Mesenchymal stem cell (in vitro differentiated cells and primary cell): ENCODE measurements around the gene OSBPL9.
"Not testable (repeated sequence)": the region's sequence is repeated elsewhere in the genome, so short reads cannot be mapped to it uniquely, and the experiment has no call there.

Experiments used
- DNase-seq: peaks from one replicate; pipeline ENCODE4 v3.0.0-alpha.2; 2013
- H2AFZ ChIP-seq: one replicate; pipeline ENCODE4 v1.6.1; 2013; ENCODE audit warnings: low read depth, mild to moderate bottlenecking, control low read depth, inconsistent platforms, low read length, moderate library complexity
- H2AK5ac ChIP-seq: 2 replicates; pipeline ENCODE4 v1.6.1; 2013; ENCODE audit warnings: low read length, moderate library complexity, mild to moderate bottlenecking, inconsistent platforms; ENCODE audit not compliant: severe bottlenecking
- H2BK120ac ChIP-seq: one replicate; pipeline ENCODE4 v1.6.1; 2013; ENCODE audit warnings: low read depth, mild to moderate bottlenecking, inconsistent platforms, low read length, moderate library complexity
- H2BK12ac ChIP-seq, 2 experiments: one replicate each; pipeline ENCODE4 v1.6.1; 2013; ENCODE audit warnings: inconsistent platforms in 2 of 2, low read length in 2 of 2, mild to moderate bottlenecking in 2 of 2, moderate library complexity in 2 of 2, control low read depth in 1 of 2
- H2BK15ac ChIP-seq: one replicate; pipeline ENCODE4 v1.6.1; 2013; ENCODE audit warnings: mild to moderate bottlenecking, low read depth, inconsistent platforms; ENCODE audit not compliant: poor library complexity, severe bottlenecking
- H2BK5ac ChIP-seq: 2 replicates; pipeline ENCODE4 v1.6.1; 2013; ENCODE audit warnings: low read depth, mild to moderate bottlenecking, low read length, control low read depth, inconsistent platforms; ENCODE audit not compliant: poor library complexity, severe bottlenecking
- H3K14ac ChIP-seq, 2 experiments: one replicate each; pipeline ENCODE4 v1.6.1; 2013; ENCODE audit warnings: inconsistent platforms in 2 of 2, low read length in 2 of 2, control low read depth in 1 of 2, mild to moderate bottlenecking in 1 of 2, moderate library complexity in 1 of 2
- H3K18ac ChIP-seq, 2 experiments: one replicate each; pipeline ENCODE4 v1.6.1; 2013; ENCODE audit warnings: inconsistent platforms in 2 of 2, low read length in 2 of 2, control low read depth in 1 of 2, low read depth in 1 of 2, mild to moderate bottlenecking in 1 of 2
- H3K23ac ChIP-seq, 2 experiments: one replicate each; pipeline ENCODE4 v1.6.1; 2013; ENCODE audit warnings: inconsistent platforms in 2 of 2, low read length in 2 of 2, mild to moderate bottlenecking in 2 of 2, moderate library complexity in 2 of 2, control low read depth in 1 of 2
- H3K27ac ChIP-seq: 2 replicates; pipeline ENCODE4 v1.5.1; 2013; ENCODE audit warnings: mild to moderate bottlenecking, moderate library complexity, low read length, control low read depth, inconsistent platforms; ENCODE audit not compliant: poor library complexity, severe bottlenecking
- H3K27me3 ChIP-seq, 2 experiments: 2 replicates each; pipeline versions ENCODE4 v1.6.1 to v1.7.0; 2013; ENCODE audit warnings: low read length in 2 of 2, mild to moderate bottlenecking in 2 of 2, moderate library complexity in 2 of 2, control low read depth in 1 of 2, inconsistent platforms in 1 of 2; ENCODE audit not compliant: control insufficient read depth in 1 of 2, insufficient read depth in 1 of 2
- H3K36me3 ChIP-seq, 2 experiments: 2 replicates each; pipeline versions ENCODE4 v1.6.1 to v1.7.0; 2013; ENCODE audit warnings: low read length in 2 of 2, control low read depth in 1 of 2, inconsistent platforms in 1 of 2, low read depth in 1 of 2, mild to moderate bottlenecking in 1 of 2; ENCODE audit not compliant: insufficient read depth in 2 of 2, control insufficient read depth in 1 of 2
- H3K4ac ChIP-seq, 2 experiments: one replicate each; pipeline ENCODE4 v1.6.1; 2013; ENCODE audit warnings: inconsistent platforms in 2 of 2, low read length in 2 of 2, mild to moderate bottlenecking in 2 of 2, moderate library complexity in 2 of 2, control low read depth in 1 of 2, low read depth in 1 of 2
- H3K4me1 ChIP-seq: 2 replicates; pipeline ENCODE4 v1.6.1; 2013; ENCODE audit warnings: low read depth, low read length, control low read depth; ENCODE audit not compliant: control insufficient read depth, insufficient read depth
- H3K4me2 ChIP-seq: 2 replicates; pipeline ENCODE4 v1.6.1; 2013; ENCODE audit warnings: low read length, mild to moderate bottlenecking, inconsistent platforms; ENCODE audit not compliant: poor library complexity, severe bottlenecking
- H3K4me3 ChIP-seq, 2 experiments: 2 replicates each; pipeline versions ENCODE4 v1.5.1 to v1.7.0; 2013; ENCODE audit warnings: low read length in 2 of 2, mild to moderate bottlenecking in 2 of 2, control low read depth in 1 of 2, low read depth in 1 of 2; ENCODE audit not compliant: insufficient read depth in 1 of 2
- H3K79me1 ChIP-seq: replicated peaks from 2 replicates; pipeline ENCODE4 v1.6.1; 2013; ENCODE audit warnings: mild to moderate bottlenecking, control low read depth, low read length, inconsistent platforms; ENCODE audit not compliant: poor library complexity, severe bottlenecking
- H3K9ac ChIP-seq: 2 replicates; pipeline ENCODE4 v1.7.0; 2013; ENCODE audit warnings: mild to moderate bottlenecking, low read length, moderate library complexity
- H3K9me3 ChIP-seq: 2 replicates; pipeline ENCODE4 v1.7.0; 2013; ENCODE audit warnings: mild to moderate bottlenecking, low read length; ENCODE audit not compliant: control insufficient read depth
- H4K8ac ChIP-seq: one replicate; pipeline ENCODE4 v1.6.1; 2013; ENCODE audit warnings: inconsistent platforms, mild to moderate bottlenecking, low read length, moderate library complexity
- H4K91ac ChIP-seq: one replicate; pipeline ENCODE4 v1.6.1; 2013; ENCODE audit warnings: mild to moderate bottlenecking, low read length, inconsistent platforms
- WGBS: methylation state at CpG from one replicate; pipeline ENCODE4 v1.1.7; 2013; ENCODE audit warnings: mixed read lengths; 5-methylcytosine and 5-hydroxymethylcytosine counted together

OSBPL9 gene

GRCh38 chr1:51607681-51608095 is 9.2 kb upstream of the OSBPL9 start:
- Histone ChIP-seq H3K4me2 (no peak overlapping the region), H3K23ac (no peak overlapping the region), H2AFZ (no peak overlapping the region), H3K14ac (no peak overlapping the region), H2BK5ac (no peak overlapping the region), H3K27ac (no peak overlapping the region), H2BK15ac (no peak overlapping the region), H3K4me3 (no peak overlapping the region), H2BK12ac (no peak overlapping the region), H2BK120ac (no peak overlapping the region), H3K36me3 (no peaks in the 10 kb centered on the region), H3K18ac (no peak overlapping the region), H2AK5ac (no peak overlapping the region), H3K9ac (no peak overlapping the region), H4K91ac (no peak overlapping the region), H3K27me3 (no peaks in the 10 kb centered on the region), H4K8ac (no peak overlapping the region), H3K79me1 (no peaks in the 10 kb centered on the region), H3K4me1 (peaks cover 2% of the 10 kb centered on the region), H3K4ac (no peak overlapping the region), H3K9me3 (no peaks in the 10 kb centered on the region)
- no peak for DNase-seq
- WGBS = 76% methylated on average over 6 of the region's 6 CpGs

GRCh38 chr1:51610104-51610503 is 6.8 kb upstream of the OSBPL9 start:
- not testable (repeated sequence) for DNase-seq, H2BK12ac ChIP-seq, H3K4me1 ChIP-seq, H3K4me3 ChIP-seq, H4K8ac ChIP-seq, H2BK15ac ChIP-seq, H3K36me3 ChIP-seq, H3K27ac ChIP-seq, H2BK120ac ChIP-seq, H3K23ac ChIP-seq, H3K4me2 ChIP-seq, H3K18ac ChIP-seq, H3K9ac ChIP-seq, H3K79me1 ChIP-seq, H3K27me3 ChIP-seq, H3K14ac ChIP-seq, H2AK5ac ChIP-seq, H2BK5ac ChIP-seq, H3K4ac ChIP-seq, H3K9me3 ChIP-seq, H4K91ac ChIP-seq, H2AFZ ChIP-seq
- over 99% methylated on average over 4 of the region's 6 CpGs for WGBS

DNA sequence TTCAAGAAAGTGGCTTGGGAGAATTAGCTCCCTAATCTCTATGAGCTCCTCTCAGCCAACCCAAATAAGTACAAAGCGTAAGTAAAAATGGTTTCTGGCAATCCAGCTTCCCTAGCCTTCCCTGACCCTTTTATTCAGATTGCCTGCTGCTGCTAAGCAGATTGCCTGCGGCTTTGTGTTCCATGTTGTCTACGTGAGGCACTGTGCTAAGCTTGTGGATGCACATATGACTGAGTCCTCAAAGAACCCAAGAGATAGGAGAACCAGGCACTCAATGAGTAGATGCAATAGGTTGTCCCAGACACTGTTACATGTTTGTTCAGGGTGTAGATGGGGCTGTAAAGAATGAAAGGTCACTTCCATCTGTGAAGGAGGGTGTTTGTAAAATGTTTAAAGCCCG is 6.3 kb upstream of the OSBPL9 start:
- H4K8ac ChIP-seq = no peak overlapping the region
- H3K23ac ChIP-seq = no peak overlapping the region
- no peak for DNase-seq
- H2AK5ac ChIP-seq = no peak overlapping the region
- H3K79me1 ChIP-seq = no peaks in the 10 kb centered on the region
- H2AFZ ChIP-seq = no peak overlapping the region
- H2BK15ac ChIP-seq = no peak overlapping the region
- H3K9ac ChIP-seq = no peak overlapping the region
- no peak overlapping the region for H3K27ac ChIP-seq
- no peak overlapping the region for H3K4me3 ChIP-seq
- H2BK5ac ChIP-seq = no peak overlapping the region
- H3K4ac ChIP-seq = no peak overlapping the region
- H3K36me3 ChIP-seq = no peaks in the 10 kb centered on the region
- peaks cover 2% of the 10 kb centered on the region for H3K4me1 ChIP-seq
- H4K91ac ChIP-seq = no peak overlapping the region
- H3K9me3 ChIP-seq = no peaks in the 10 kb centered on the region
- H2BK12ac ChIP-seq = no peak overlapping the region
- H3K14ac ChIP-seq = no peak overlapping the region
- H3K4me2 ChIP-seq = no peak overlapping the region
- WGBS = 94% methylated on average over 3 of the region's 4 CpGs
- H3K18ac ChIP-seq = no peak overlapping the region
- H3K27me3 ChIP-seq = no peaks in the 10 kb centered on the region
- H2BK120ac ChIP-seq = no peak overlapping the region

DNA sequence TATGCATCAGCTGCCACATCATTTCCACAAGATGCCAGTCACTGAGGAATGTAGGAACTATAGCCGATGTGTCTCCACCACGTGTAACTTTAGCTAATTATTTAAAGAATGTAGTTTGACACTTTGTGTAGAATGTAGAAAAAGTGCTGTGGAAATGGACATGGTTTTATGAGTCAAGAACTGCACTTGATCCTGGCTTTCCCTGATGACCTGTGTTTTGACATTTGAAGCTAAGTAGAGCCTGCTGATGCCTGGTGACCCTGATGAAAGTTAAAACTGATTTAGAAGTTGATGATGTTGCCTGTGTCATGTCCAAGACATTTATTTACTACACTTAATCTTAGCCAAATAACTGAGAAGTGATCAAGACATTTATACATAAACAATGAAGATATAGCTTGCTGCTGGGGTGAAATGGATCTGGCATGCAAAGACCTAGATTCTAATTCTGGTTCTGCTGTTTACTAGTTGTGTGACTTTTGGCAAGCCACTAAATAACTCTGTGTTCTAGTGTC is 4.4 kb upstream of the OSBPL9 start:
- Histone ChIP-seq H3K4ac (no peak overlapping the region), H2AK5ac (no peak overlapping the region), H2BK15ac (no peak overlapping the region), H2AFZ (no peak overlapping the region), H3K79me1 (peaks cover under 1% of the 10 kb centered on the region), H3K14ac (no peak overlapping the region), H3K27me3 (no peaks in the 10 kb centered on the region), H4K91ac (no peak overlapping the region), H3K27ac (peak overlapping the region; percentile 15), H3K18ac (no peak overlapping the region), H2BK12ac (no peak overlapping the region), H2BK5ac (no peak overlapping the region), H3K36me3 (no peaks in the 10 kb centered on the region), H3K4me1 (peaks cover 2% of the 10 kb centered on the region), H3K9ac (no peak overlapping the region), H2BK120ac (no peak overlapping the region), H3K9me3 (no peaks in the 10 kb centered on the region), H3K23ac (no peak overlapping the region), H3K4me3 (no peak overlapping the region), H4K8ac (no peak overlapping the region), H3K4me2 (no peak overlapping the region)
- peak; percentile 47 for DNase-seq
- 18% methylated on average over 2 of the region's 2 CpGs for WGBS
